ENCODE results near the gene NDUFA13.
A peak's percentile ranks its signal among the peaks of the same experiment; 100 is the strongest.

Gene NDUFA13

GRCh38 chr19:19547674-19548336, 31.8 kb downstream of the NDUFA13 start:
- no peak for TF ChIP-seq CTCF (IDR thresholded peaks at IDR 0.05)
- Mint-ChIP-seq H3K4me3 (no peak overlapping the region), H3K27ac (no peak overlapping the region), H3K27me3 (ENCODE audit: low read depth, poor library complexity) (peaks cover 6% of the 10 kb centered on the region), H3K36me3 (ENCODE audit: low read depth) (no peaks in the 10 kb centered on the region), H3K4me1 (peaks cover 21% of the 10 kb centered on the region), H3K9me3 (no peaks in the 10 kb centered on the region)
- DNase-seq = no peak

GRCh38 chr19:19548915-19549759, 33.1 kb downstream of the NDUFA13 start:
- Mint-ChIP-seq H3K27me3 (ENCODE audit: low read depth, poor library complexity) (peaks cover 6% of the 10 kb centered on the region), H3K9me3 (no peaks in the 10 kb centered on the region), H3K4me3 (no peak overlapping the region), H3K4me1 (peaks cover 21% of the 10 kb centered on the region), H3K36me3 (ENCODE audit: low read depth) (no peaks in the 10 kb centered on the region), H3K27ac (peak overlapping the region; percentile 42)
- no peak for TF ChIP-seq CTCF (IDR thresholded peaks at IDR 0.05)
- no peak for DNase-seq

GRCh38 chr19:19549804-19550464, 33.9 kb downstream of the NDUFA13 start:
- no peaks in the 10 kb centered on the region for H3K36me3 Mint-ChIP-seq (ENCODE audit: low read depth)
- H3K27me3 Mint-ChIP-seq (ENCODE audit: low read depth, poor library complexity) = peaks cover 6% of the 10 kb centered on the region
- peaks cover 21% of the 10 kb centered on the region for H3K4me1 Mint-ChIP-seq
- peak overlapping the region; percentile 42 for H3K27ac Mint-ChIP-seq
- no peak for TF ChIP-seq CTCF (IDR thresholded peaks at IDR 0.05)
- no peak for DNase-seq
- H3K4me3 Mint-ChIP-seq = no peak overlapping the region
- no peaks in the 10 kb centered on the region for H3K9me3 Mint-ChIP-seq

- H3K4me1 Mint-ChIP-seq = peaks cover 21% of the 10 kb centered on the region
- H3K27me3 Mint-ChIP-seq (ENCODE audit: low read depth, poor library complexity) = peaks cover 6% of the 10 kb centered on the region
- H3K36me3 Mint-ChIP-seq (ENCODE audit: low read depth) = no peaks in the 10 kb centered on the region
- H3K4me3 Mint-ChIP-seq = no peak overlapping the region
- H3K9me3 Mint-ChIP-seq = no peaks in the 10 kb centered on the region
- DNase-seq = no peak
- TF ChIP-seq CTCF (IDR thresholded peaks at IDR 0.05) = no peak
- H3K27ac Mint-ChIP-seq = no peak overlapping the region
These were observed 34.5 kb downstream of the NDUFA13 start for GRCh38 chr19:19550485-19550929.

- peaks cover 6% of the 10 kb centered on the region for H3K27me3 Mint-ChIP-seq (ENCODE audit: low read depth, poor library complexity)
- no peak for DNase-seq
- H3K4me1 Mint-ChIP-seq = peaks cover 21% of the 10 kb centered on the region
- no peak overlapping the region for H3K4me3 Mint-ChIP-seq
- no peak for TF ChIP-seq CTCF (IDR thresholded peaks at IDR 0.05)
- peak overlapping the region; percentile 22 for H3K27ac Mint-ChIP-seq
- H3K9me3 Mint-ChIP-seq = no peaks in the 10 kb centered on the region
- H3K36me3 Mint-ChIP-seq (ENCODE audit: low read depth) = no peaks in the 10 kb centered on the region
These were observed 35.2 kb downstream of the NDUFA13 start for GRCh38 chr19:19550972-19551852.
